ENCODE data around the gene DHRS1. TPM values are rescaled to one million over a fixed set of nuclear protein-coding genes. Genes with fewer than 3 reads are reported as not detected.

DHRS1 gene
- total RNA-seq, 1 experiment from 2014 or later = 8.9 TPM

DNA sequence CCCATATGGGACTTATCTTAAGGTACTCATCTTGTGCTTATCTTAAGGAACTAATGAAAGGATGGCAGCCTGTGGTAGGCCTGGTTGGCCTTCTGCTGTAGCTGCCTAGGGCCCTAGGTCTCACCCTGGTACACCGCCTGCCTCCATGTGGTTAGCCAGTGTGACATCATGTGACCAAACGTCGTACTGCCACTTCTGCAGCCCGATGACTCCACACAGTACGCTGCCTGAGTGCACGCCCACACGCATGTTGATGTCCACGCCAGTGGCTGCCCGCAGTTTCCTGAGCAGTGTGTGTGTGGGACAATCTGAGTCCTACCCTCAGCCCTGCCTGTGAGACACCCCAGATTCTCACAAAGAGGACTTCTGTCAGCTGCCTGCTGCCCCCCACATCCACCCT lies 30.2 kb upstream of the DHRS1 start:
- in situ Hi-C loops (cut with HindIII; ENCODE audit: low pct_unique_long_range_greater_than_20kb, low sequenced_read_pairs) (loop anchor here (10.0 kb wide), 1 partner anchor 105 kb away; no protein-coding TSS in a partner anchor), intact Hi-C loops (cut with micrococcal nuclease; ENCODE audit: unreplicated experiment) (no loop called here)
- H3K27me3 ChIP-seq (ENCODE audit: control insufficient read depth, insufficient read depth, low read length) = no peaks in the 10 kb centered on the region
- peaks cover 3% of the 10 kb centered on the region; the same call in 1 of the 2 replicates for H3K4me1 ChIP-seq (ENCODE audit: control insufficient read depth, insufficient read depth, low read length)
- no peaks in the 10 kb centered on the region for H3K36me3 ChIP-seq (ENCODE audit: control insufficient read depth, insufficient read depth, low read length)
- CTCF ChIA-PET = no interaction called here
- no peak for ATAC-seq
- BruUV-seq (replicated peaks) = no TSS peak
- no peak overlapping the region for H3K4me3 ChIP-seq (ENCODE audit: low read depth in 2 of 2, low read length in 2 of 2)
- TF ChIP-seq, protein P1, sequence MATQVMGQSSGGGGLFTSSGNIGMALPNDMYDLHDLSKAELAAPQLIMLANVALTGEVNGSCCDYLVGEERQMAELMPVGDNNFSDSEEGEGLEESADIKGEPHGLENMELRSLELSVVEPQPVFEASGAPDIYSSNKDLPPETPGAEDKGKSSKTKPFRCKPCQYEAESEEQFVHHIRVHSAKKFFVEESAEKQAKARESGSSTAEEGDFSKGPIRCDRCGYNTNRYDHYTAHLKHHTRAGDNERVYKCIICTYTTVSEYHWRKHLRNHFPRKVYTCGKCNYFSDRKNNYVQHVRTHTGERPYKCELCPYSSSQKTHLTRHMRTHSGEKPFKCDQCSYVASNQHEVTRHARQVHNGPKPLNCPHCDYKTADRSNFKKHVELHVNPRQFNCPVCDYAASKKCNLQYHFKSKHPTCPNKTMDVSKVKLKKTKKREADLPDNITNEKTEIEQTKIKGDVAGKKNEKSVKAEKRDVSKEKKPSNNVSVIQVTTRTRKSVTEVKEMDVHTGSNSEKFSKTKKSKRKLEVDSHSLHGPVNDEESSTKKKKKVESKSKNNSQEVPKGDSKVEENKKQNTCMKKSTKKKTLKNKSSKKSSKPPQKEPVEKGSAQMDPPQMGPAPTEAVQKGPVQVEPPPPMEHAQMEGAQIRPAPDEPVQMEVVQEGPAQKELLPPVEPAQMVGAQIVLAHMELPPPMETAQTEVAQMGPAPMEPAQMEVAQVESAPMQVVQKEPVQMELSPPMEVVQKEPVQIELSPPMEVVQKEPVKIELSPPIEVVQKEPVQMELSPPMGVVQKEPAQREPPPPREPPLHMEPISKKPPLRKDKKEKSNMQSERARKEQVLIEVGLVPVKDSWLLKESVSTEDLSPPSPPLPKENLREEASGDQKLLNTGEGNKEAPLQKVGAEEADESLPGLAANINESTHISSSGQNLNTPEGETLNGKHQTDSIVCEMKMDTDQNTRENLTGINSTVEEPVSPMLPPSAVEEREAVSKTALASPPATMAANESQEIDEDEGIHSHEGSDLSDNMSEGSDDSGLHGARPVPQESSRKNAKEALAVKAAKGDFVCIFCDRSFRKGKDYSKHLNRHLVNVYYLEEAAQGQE (IDR thresholded peaks at IDR 0.05; ENCODE audit: insufficient read depth in 1 of 2, low read depth in 2 of 2, low read length in 1 of 2) = no peak
- TF ChIP-seq POLR2AphosphoS5 (IDR thresholded peaks at IDR 0.05; ENCODE audit: low read depth, low read length) = no peak
- TF ChIP-seq TCF7L2 (IDR thresholded peaks at IDR 0.05; ENCODE audit: low read depth, low read length) = no peak
- no peak for TF ChIP-seq SIN3A (IDR thresholded peaks at IDR 0.05; ENCODE audit: borderline replicate concordance, insufficient read depth, low read depth, low read length)
- TF ChIP-seq, protein P2, sequence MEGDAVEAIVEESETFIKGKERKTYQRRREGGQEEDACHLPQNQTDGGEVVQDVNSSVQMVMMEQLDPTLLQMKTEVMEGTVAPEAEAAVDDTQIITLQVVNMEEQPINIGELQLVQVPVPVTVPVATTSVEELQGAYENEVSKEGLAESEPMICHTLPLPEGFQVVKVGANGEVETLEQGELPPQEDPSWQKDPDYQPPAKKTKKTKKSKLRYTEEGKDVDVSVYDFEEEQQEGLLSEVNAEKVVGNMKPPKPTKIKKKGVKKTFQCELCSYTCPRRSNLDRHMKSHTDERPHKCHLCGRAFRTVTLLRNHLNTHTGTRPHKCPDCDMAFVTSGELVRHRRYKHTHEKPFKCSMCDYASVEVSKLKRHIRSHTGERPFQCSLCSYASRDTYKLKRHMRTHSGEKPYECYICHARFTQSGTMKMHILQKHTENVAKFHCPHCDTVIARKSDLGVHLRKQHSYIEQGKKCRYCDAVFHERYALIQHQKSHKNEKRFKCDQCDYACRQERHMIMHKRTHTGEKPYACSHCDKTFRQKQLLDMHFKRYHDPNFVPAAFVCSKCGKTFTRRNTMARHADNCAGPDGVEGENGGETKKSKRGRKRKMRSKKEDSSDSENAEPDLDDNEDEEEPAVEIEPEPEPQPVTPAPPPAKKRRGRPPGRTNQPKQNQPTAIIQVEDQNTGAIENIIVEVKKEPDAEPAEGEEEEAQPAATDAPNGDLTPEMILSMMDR (IDR thresholded peaks at IDR 0.05) = no peak
- POLR2A ChIA-PET = no interaction called here
- no peak overlapping the region for H3K27ac ChIP-seq (ENCODE audit: low read length)
- no peak for DNase-seq (ENCODE audit: low read depth, low spot score)
- no peaks in the 10 kb centered on the region for H3K9me3 ChIP-seq (ENCODE audit: control insufficient read depth, insufficient read depth, low read depth, low read length)

DNA sequence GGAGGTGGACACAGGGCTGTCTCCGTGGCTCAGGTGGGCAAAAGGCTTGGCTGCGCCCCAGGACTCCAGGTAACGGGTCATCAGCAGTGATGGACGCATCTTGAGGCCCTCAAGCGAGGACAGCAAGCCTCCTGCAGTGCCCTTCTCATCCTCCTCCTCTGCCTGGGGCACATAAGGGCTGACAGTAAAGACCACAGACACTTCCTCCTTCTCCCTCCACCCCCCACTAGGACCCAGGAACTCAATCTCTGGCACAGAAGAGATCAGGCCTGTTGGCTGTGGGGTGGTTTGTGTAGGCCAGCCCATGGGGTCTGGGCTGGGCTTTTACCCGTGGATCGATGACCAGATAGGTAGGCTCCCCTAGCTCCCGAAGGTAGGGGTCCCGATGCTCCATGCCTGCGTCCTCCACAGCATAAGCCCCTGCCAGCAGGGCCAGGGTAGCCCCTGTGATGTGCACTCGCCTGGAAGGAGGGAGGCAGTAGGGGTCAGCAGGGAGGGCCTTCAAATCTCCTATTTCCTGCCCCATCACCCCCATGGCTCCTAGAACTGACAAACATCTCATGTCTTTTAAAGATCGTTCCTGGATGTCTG lies 29.6 kb upstream of the DHRS1 start:
- H3K4me3 ChIP-seq (ENCODE audit: low read depth in 2 of 2, low read length in 2 of 2) = no peak overlapping the region
- no peaks in the 10 kb centered on the region for H3K36me3 ChIP-seq (ENCODE audit: control insufficient read depth, insufficient read depth, low read length)
- ATAC-seq = no peak
- no peaks in the 10 kb centered on the region for H3K27me3 ChIP-seq (ENCODE audit: control insufficient read depth, insufficient read depth, low read length)
- TF ChIP-seq, protein P2 (IDR thresholded peaks at IDR 0.05) = no peak
- TF ChIP-seq POLR2AphosphoS5 (IDR thresholded peaks at IDR 0.05; ENCODE audit: low read depth, low read length) (no peak), SIN3A (IDR thresholded peaks at IDR 0.05; ENCODE audit: borderline replicate concordance, insufficient read depth, low read depth, low read length) (no peak), TCF7L2 (IDR thresholded peaks at IDR 0.05; ENCODE audit: low read depth, low read length) (no peak)
- TF ChIP-seq, protein P1 (IDR thresholded peaks at IDR 0.05; ENCODE audit: insufficient read depth in 1 of 2, low read depth in 2 of 2, low read length in 1 of 2) = no peak
- ChIA-PET CTCF (no interaction called here), POLR2A (no interaction called here)
- no TSS peak for BruUV-seq (replicated peaks)
- H3K4me1 ChIP-seq (ENCODE audit: control insufficient read depth, insufficient read depth, low read length) = peaks cover 3% of the 10 kb centered on the region; the same call in 1 of the 2 replicates
- DNase-seq (ENCODE audit: low read depth, low spot score) = no peak
- intact Hi-C loops (cut with micrococcal nuclease; ENCODE audit: unreplicated experiment) (no loop called here), in situ Hi-C loops (cut with HindIII; ENCODE audit: low pct_unique_long_range_greater_than_20kb, low sequenced_read_pairs) (no loop called here)
- H3K9me3 ChIP-seq (ENCODE audit: control insufficient read depth, insufficient read depth, low read depth, low read length) = no peaks in the 10 kb centered on the region
- no peak overlapping the region for H3K27ac ChIP-seq (ENCODE audit: low read length)

Data from Panc1 (cell line).